Panc1 (cell line): ENCODE data around the gene TFB2M.

Experiments used
- POLR2AphosphoS5 ChIP-seq: IDR thresholded peaks from 2 replicates; pipeline ENCODE4 v1.6.1; 2012; ENCODE audit warnings: mild to moderate bottlenecking, low read depth, low read length, moderate library complexity
- SIN3A ChIP-seq: IDR thresholded peaks from 2 replicates; pipeline ENCODE4 v1.6.1; 2012; ENCODE audit warnings: low read depth, mild to moderate bottlenecking, low read length, moderate library complexity, borderline replicate concordance; ENCODE audit not compliant: insufficient read depth
- TF ChIP-seq, protein P1 (sequence below): fragments of 450-650 bp; IDR thresholded peaks from 2 replicates; pipeline ENCODE4 v1.5.1; 2017; ENCODE audit warnings: mild to moderate bottlenecking
- TF ChIP-seq, protein P2 (sequence below), 2 experiments: IDR thresholded peaks; 2 replicates each; pipeline ENCODE4 v1.6.1; 2011 to 2012; ENCODE audit warnings: low read depth in 2 of 2, control low read depth in 1 of 2, low read length in 1 of 2, mild to moderate bottlenecking in 1 of 2, moderate library complexity in 1 of 2; ENCODE audit not compliant: insufficient read depth in 1 of 2

DNA sequence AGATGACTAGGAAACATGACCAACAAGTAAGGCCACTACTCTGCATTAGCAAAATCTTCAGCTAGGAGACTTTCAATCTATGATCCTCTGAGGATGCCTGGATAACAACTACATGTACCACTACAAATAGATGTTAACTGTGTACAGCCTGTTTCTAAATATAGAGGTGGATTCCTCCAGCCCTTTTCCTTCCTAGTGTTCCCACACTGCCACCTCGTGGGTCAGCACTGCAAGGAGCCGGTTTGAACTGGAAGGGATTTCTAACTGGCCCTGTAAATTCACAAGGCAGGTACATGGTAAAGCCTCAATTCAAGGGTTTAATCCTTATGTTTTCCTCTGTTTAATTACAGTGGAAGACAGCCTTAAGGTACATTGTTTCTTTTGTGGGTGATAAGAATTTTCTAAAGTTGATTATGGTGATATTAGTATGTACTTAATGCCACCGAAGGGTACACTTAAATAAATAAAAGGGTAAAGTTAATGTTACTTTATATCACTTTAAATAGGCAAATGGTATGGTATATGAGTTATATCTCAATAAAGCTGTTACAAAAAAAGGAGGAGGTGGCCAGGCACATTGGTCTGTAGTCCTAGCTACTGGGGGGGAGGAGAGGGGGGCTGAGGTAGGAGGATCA lies 73.3 kb downstream of the TFB2M start:
- TF ChIP-seq, protein P1, sequence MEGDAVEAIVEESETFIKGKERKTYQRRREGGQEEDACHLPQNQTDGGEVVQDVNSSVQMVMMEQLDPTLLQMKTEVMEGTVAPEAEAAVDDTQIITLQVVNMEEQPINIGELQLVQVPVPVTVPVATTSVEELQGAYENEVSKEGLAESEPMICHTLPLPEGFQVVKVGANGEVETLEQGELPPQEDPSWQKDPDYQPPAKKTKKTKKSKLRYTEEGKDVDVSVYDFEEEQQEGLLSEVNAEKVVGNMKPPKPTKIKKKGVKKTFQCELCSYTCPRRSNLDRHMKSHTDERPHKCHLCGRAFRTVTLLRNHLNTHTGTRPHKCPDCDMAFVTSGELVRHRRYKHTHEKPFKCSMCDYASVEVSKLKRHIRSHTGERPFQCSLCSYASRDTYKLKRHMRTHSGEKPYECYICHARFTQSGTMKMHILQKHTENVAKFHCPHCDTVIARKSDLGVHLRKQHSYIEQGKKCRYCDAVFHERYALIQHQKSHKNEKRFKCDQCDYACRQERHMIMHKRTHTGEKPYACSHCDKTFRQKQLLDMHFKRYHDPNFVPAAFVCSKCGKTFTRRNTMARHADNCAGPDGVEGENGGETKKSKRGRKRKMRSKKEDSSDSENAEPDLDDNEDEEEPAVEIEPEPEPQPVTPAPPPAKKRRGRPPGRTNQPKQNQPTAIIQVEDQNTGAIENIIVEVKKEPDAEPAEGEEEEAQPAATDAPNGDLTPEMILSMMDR: peak; percentile 92
- TF ChIP-seq SIN3A: no peak
- TF ChIP-seq POLR2AphosphoS5: no peak
- TF ChIP-seq, protein P2, sequence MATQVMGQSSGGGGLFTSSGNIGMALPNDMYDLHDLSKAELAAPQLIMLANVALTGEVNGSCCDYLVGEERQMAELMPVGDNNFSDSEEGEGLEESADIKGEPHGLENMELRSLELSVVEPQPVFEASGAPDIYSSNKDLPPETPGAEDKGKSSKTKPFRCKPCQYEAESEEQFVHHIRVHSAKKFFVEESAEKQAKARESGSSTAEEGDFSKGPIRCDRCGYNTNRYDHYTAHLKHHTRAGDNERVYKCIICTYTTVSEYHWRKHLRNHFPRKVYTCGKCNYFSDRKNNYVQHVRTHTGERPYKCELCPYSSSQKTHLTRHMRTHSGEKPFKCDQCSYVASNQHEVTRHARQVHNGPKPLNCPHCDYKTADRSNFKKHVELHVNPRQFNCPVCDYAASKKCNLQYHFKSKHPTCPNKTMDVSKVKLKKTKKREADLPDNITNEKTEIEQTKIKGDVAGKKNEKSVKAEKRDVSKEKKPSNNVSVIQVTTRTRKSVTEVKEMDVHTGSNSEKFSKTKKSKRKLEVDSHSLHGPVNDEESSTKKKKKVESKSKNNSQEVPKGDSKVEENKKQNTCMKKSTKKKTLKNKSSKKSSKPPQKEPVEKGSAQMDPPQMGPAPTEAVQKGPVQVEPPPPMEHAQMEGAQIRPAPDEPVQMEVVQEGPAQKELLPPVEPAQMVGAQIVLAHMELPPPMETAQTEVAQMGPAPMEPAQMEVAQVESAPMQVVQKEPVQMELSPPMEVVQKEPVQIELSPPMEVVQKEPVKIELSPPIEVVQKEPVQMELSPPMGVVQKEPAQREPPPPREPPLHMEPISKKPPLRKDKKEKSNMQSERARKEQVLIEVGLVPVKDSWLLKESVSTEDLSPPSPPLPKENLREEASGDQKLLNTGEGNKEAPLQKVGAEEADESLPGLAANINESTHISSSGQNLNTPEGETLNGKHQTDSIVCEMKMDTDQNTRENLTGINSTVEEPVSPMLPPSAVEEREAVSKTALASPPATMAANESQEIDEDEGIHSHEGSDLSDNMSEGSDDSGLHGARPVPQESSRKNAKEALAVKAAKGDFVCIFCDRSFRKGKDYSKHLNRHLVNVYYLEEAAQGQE (IDR thresholded peaks at IDR 0.05; ENCODE audit: insufficient read depth in 1 of 2, low read depth in 2 of 2, low read length in 1 of 2): no peak
